Activated T-cell treated with anti-CD3 and anti-CD28 coated beads for 24 hours (primary cell): ENCODE measurements around the gene LIME1.

Experiments used
- DNase-seq: peaks from one replicate; pipeline ENCODE4 v3.0.0-alpha.2; 2020; ENCODE audit warnings: low read depth

The LIME1 gene

GRCh38 chr20:63749597-63750508, 13.4 kb downstream of the LIME1 start:
- no peak for DNase-seq

GRCh38 chr20:63750807-63751470, 14.5 kb downstream of the LIME1 start:
- peak; percentile 29 for DNase-seq

- DNase-seq = no peak
These were observed 15.2 kb downstream of the LIME1 start for GRCh38 chr20:63751471-63752271.

GRCh38 chr20:63752411-63753101, 16.1 kb downstream of the LIME1 start:
- no peak for DNase-seq

- no peak for DNase-seq
These were observed 16.9 kb downstream of the LIME1 start for GRCh38 chr20:63753381-63753780.

- no peak for DNase-seq
These were observed 17.5 kb downstream of the LIME1 start for GRCh38 chr20:63754008-63754407.

- DNase-seq = no peak
These were observed 19.6 kb downstream of the LIME1 start for GRCh38 chr20:63755933-63756647.

GRCh38 chr20:63756648-63756991, 20.2 kb downstream of the LIME1 start:
- DNase-seq = no peak

- no peak for DNase-seq
These were observed 21.7 kb downstream of the LIME1 start for GRCh38 chr20:63758152-63758551.

- no peak for DNase-seq
These were observed 23.0 kb downstream of the LIME1 start for GRCh38 chr20:63759377-63759901.

- no peak for DNase-seq
These were observed 28.8 kb downstream of the LIME1 start for GRCh38 chr20:63765082-63765873.

- no peak for DNase-seq
These were observed 29.4 kb downstream of the LIME1 start for GRCh38 chr20:63765902-63766301.

GRCh38 chr20:63766695-63767426, 30.4 kb downstream of the LIME1 start:
- DNase-seq = no peak

GRCh38 chr20:63767456-63767855, 31.0 kb downstream of the LIME1 start:
- no peak for DNase-seq

- DNase-seq = no peak
These were observed 31.4 kb downstream of the LIME1 start for GRCh38 chr20:63767886-63768285.

GRCh38 chr20:63768591-63769515, 32.4 kb downstream of the LIME1 start:
- DNase-seq = no peak

- no peak for DNase-seq
These were observed 33.5 kb downstream of the LIME1 start for GRCh38 chr20:63769891-63770474.
